H9 (cell line): ENCODE measurements around the gene CCSER1. TPM values are rescaled to one million over a fixed set of nuclear protein-coding genes. Genes with fewer than 3 reads are reported as not detected.

ENCODE experiments used
- DNase-seq: peaks from one replicate; pipeline ENCODE4 v3.0.0-alpha.2; 2017
- H2AFZ ChIP-seq: one replicate; pipeline ENCODE4 v1.6.1; 2013; ENCODE audit warnings: mild to moderate bottlenecking, low read length, control low read depth, moderate library complexity
- H2AK5ac ChIP-seq: 2 replicates; pipeline ENCODE4 v1.6.1; 2013; ENCODE audit warnings: low read length, control low read depth, mixed read lengths; ENCODE audit not compliant: insufficient read length
- H2BK120ac ChIP-seq: one replicate; pipeline ENCODE4 v1.6.1; 2013; ENCODE audit warnings: low read depth, mild to moderate bottlenecking, low read length, control low read depth, inconsistent platforms; ENCODE audit not compliant: poor library complexity, severe bottlenecking
- H2BK12ac ChIP-seq: 2 replicates; pipeline ENCODE4 v1.6.1; 2013; ENCODE audit warnings: low read length, control low read depth, mixed read lengths, low read depth; ENCODE audit not compliant: insufficient read length
- H2BK15ac ChIP-seq: 2 replicates; pipeline ENCODE4 v1.6.1; 2013; ENCODE audit warnings: low read depth, low read length, control low read depth
- H2BK20ac ChIP-seq: one replicate; pipeline ENCODE4 v1.6.1; 2013; ENCODE audit warnings: low read depth, mild to moderate bottlenecking, low read length, control low read depth, inconsistent platforms; ENCODE audit not compliant: poor library complexity, severe bottlenecking
- H2BK5ac ChIP-seq: 2 replicates; pipeline ENCODE4 v1.6.1; 2013; ENCODE audit warnings: low read length, control low read depth, mixed read lengths; ENCODE audit not compliant: insufficient read length
- H3K14ac ChIP-seq: 2 replicates; pipeline ENCODE4 v1.6.1; 2013; ENCODE audit warnings: low read length, control low read depth; ENCODE audit not compliant: insufficient read depth
- H3K18ac ChIP-seq: 2 replicates; pipeline ENCODE4 v1.6.1; 2013; ENCODE audit warnings: low read depth, mild to moderate bottlenecking, mixed read lengths, low read length, control low read depth; ENCODE audit not compliant: insufficient read length
- H3K23ac ChIP-seq: 2 replicates; pipeline ENCODE4 v1.6.1; 2013; ENCODE audit warnings: low read length, control low read depth, mixed read lengths, low read depth; ENCODE audit not compliant: insufficient read length
- H3K23me2 ChIP-seq: 2 replicates; pipeline ENCODE4 v1.6.1; 2013; ENCODE audit warnings: low read depth, mild to moderate bottlenecking, mixed read lengths, low read length, control low read depth; ENCODE audit not compliant: insufficient read length, poor library complexity, severe bottlenecking
- H3K27ac ChIP-seq: 2 replicates; pipeline ENCODE4 v1.5.1; 2013; ENCODE audit warnings: low read length, control low read depth, mixed read lengths, low read depth; ENCODE audit not compliant: insufficient read length
- H3K27me3 ChIP-seq: 2 replicates; pipeline ENCODE4 v1.6.1; 2013; ENCODE audit warnings: low read length, control low read depth, inconsistent platforms; ENCODE audit not compliant: insufficient read depth
- H3K4ac ChIP-seq: 2 replicates; pipeline ENCODE4 v1.6.1; 2013; ENCODE audit warnings: low read depth, mild to moderate bottlenecking, control low read depth, inconsistent platforms, low read length, moderate library complexity
- H3K4me1 ChIP-seq: 2 replicates; pipeline ENCODE4 v1.6.1; 2013; ENCODE audit warnings: low read length, control low read depth, inconsistent platforms; ENCODE audit not compliant: insufficient read depth
- H3K4me2 ChIP-seq: 2 replicates; pipeline ENCODE4 v1.6.1; 2013; ENCODE audit warnings: low read length, control low read depth, mixed read lengths; ENCODE audit not compliant: insufficient read length, insufficient read depth
- H3K56ac ChIP-seq: 2 replicates; pipeline ENCODE4 v1.6.1; 2013; ENCODE audit warnings: low read depth, mild to moderate bottlenecking, mixed read lengths, low read length, control low read depth; ENCODE audit not compliant: insufficient read length
- H3K79me1 ChIP-seq: 2 replicates; pipeline ENCODE4 v1.6.1; 2013; ENCODE audit warnings: low read depth, mild to moderate bottlenecking, moderate library complexity, low read length, control low read depth, inconsistent platforms; ENCODE audit not compliant: insufficient read depth, poor library complexity, severe bottlenecking
- H3K79me2 ChIP-seq: 2 replicates; pipeline ENCODE4 v1.6.1; 2013; ENCODE audit warnings: low read length, control low read depth, inconsistent platforms; ENCODE audit not compliant: insufficient read depth
- H3K9ac ChIP-seq: 2 replicates; pipeline ENCODE4 v1.6.1; 2013; ENCODE audit warnings: low read length, control low read depth, mixed read lengths; ENCODE audit not compliant: insufficient read length; ENCODE audit errors: extremely low read depth
- H3K9me3 ChIP-seq: one replicate; pipeline ENCODE4 v1.6.1; 2013; ENCODE audit warnings: low read depth, low read length, inconsistent platforms; ENCODE audit not compliant: control insufficient read depth
- H3T11ph ChIP-seq: one replicate; pipeline ENCODE4 v1.6.1; 2013; ENCODE audit warnings: mild to moderate bottlenecking, low read length, control low read depth, inconsistent platforms
- H4K20me1 ChIP-seq: one replicate; pipeline ENCODE4 v1.6.1; 2013; ENCODE audit not compliant: control insufficient read depth, insufficient read length, insufficient read depth
- H4K5ac ChIP-seq: 2 replicates; pipeline ENCODE4 v1.6.1; 2013; ENCODE audit warnings: low read depth, mild to moderate bottlenecking, mixed read lengths, low read length, control low read depth; ENCODE audit not compliant: insufficient read length
- H4K8ac ChIP-seq: replicated peaks from 2 replicates; pipeline ENCODE4 v1.6.1; 2013; ENCODE audit warnings: low read length, control low read depth, mixed read lengths, low read depth; ENCODE audit not compliant: insufficient read length
- H4K91ac ChIP-seq: 2 replicates; pipeline ENCODE4 v1.6.1; 2013; ENCODE audit warnings: low read depth, mild to moderate bottlenecking, moderate library complexity, mixed read lengths, low read length, control low read depth; ENCODE audit not compliant: insufficient read length
- H3K27ac Mint-ChIP-seq, 3 experiments: 2 replicates in 2 of 3; 3 replicates in 1 of 3; pipeline ENCODE4 v1.8.0; 2020 to 2021; ENCODE audit warnings: mixed read lengths in 3 of 3, mild to moderate bottlenecking in 1 of 3, moderate library complexity in 1 of 3
- H3K27me3 Mint-ChIP-seq: 2 replicates; pipeline ENCODE4 v1.8.0; 2021; ENCODE audit warnings: low read depth, mild to moderate bottlenecking, moderate library complexity, mixed read lengths
- H3K36me3 Mint-ChIP-seq, 3 experiments: 2 replicates in 2 of 3; 3 replicates in 1 of 3; pipeline ENCODE4 v1.8.0; 2020 to 2021; ENCODE audit warnings: low read depth in 3 of 3, mixed read lengths in 3 of 3; ENCODE audit not compliant: insufficient read depth in 1 of 3
- H3K4me1 Mint-ChIP-seq, 2 experiments: 2 replicates each; pipeline ENCODE4 v1.8.0; 2020; ENCODE audit warnings: mixed read lengths in 2 of 2
- H3K4me3 Mint-ChIP-seq, 2 experiments: 2 replicates in 1 of 2; 3 replicates in 1 of 2; pipeline ENCODE4 v1.8.0; 2020 to 2021; ENCODE audit warnings: mild to moderate bottlenecking in 2 of 2, mixed read lengths in 2 of 2, moderate library complexity in 1 of 2
- H3K9me3 Mint-ChIP-seq, 2 experiments: 2 replicates in 1 of 2; 3 replicates in 1 of 2; pipeline ENCODE4 v1.8.0; 2020; ENCODE audit warnings: mild to moderate bottlenecking in 2 of 2, mixed read lengths in 2 of 2, moderate library complexity in 1 of 2
- WGBS: extraction: QIAGEN DNeasy Blood & Tissue Kit; methylation state at CpG from one replicate; pipeline ENCODE4 v1.1.7; 2013; ENCODE audit warnings: missing lambda C conversion rate, low lambda C conversion rate, mixed read lengths; ENCODE audit not compliant: insufficient read length; ENCODE audit errors: extremely low coverage; 5-methylcytosine and 5-hydroxymethylcytosine counted together
- total RNA-seq: library from RNA; stranded (reverse); gene quantifications from 2 replicates; pipeline ENCODE4 v1.2.1, GENCODE V29; 2021
- TF ChIP-seq, protein P1 (sequence below): fragments of 200-600 bp; sonication (generic); conservative IDR thresholded peaks from 3 replicates; pipeline ENCODE4 v1.8.0; 2021; ENCODE audit warnings: antibody characterized with exemption, mild to moderate bottlenecking

CCSER1 gene
- total RNA-seq, 1 experiment from 2014 or later = 0.37 TPM

DNA sequence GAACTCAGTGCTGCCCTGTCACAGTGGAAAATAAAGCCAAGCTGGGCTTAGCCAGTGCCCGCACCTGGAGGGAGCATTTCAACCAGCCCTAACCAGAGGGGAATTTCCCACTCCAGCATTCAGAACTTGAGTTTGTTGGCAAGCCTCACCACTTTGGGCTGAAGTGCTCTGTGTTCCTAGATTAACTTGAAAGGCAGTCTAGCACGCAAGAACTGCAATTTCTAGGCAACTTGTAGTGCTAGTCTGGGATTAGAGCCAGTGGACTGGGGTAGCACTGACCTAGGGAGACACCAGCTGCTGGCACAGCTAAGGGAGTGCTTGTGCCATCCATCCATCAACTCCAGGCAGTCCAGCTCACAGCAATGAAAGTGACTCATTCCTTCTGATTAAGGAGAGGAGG lies 1115.9 kb downstream of the CCSER1 start:
- Histone ChIP-seq H2AK5ac (no peak overlapping the region), H3K14ac (no peak overlapping the region), H3K9me3 (no peaks in the 10 kb centered on the region), H2BK12ac (no peak overlapping the region), H2BK15ac (no peak overlapping the region), H3K4me1 (no peaks in the 10 kb centered on the region), H2BK5ac (no peak overlapping the region), H3K4me2 (no peak overlapping the region), H4K8ac (no peak overlapping the region), H3T11ph (no peak overlapping the region), H4K91ac (no peak overlapping the region), H4K20me1 (no peaks in the 10 kb centered on the region), H3K23me2 (no peaks in the 10 kb centered on the region), H2BK120ac (no peak overlapping the region), H3K4ac (no peak overlapping the region), H3K79me1 (no peaks in the 10 kb centered on the region), H2BK20ac (no peak overlapping the region), H3K18ac (no peak overlapping the region), H3K56ac (no peak overlapping the region), H3K79me2 (no peaks in the 10 kb centered on the region), H4K5ac (no peak overlapping the region), H3K27ac (no peak overlapping the region), H3K27me3 (no peaks in the 10 kb centered on the region), H3K23ac (no peak overlapping the region), H3K9ac (no peak overlapping the region), H2AFZ (no peak overlapping the region)
- no CpG with 5 or more reads among the region's 2 CpGs for WGBS
- Mint-ChIP-seq H3K27me3 (no peaks in the 10 kb centered on the region), H3K9me3 (no peaks in the 10 kb centered on the region), H3K4me3 (no peak overlapping the region), H3K4me1 (no peaks in the 10 kb centered on the region), H3K27ac (no peak overlapping the region), H3K36me3 (no peaks in the 10 kb centered on the region)
- TF ChIP-seq, protein P1, sequence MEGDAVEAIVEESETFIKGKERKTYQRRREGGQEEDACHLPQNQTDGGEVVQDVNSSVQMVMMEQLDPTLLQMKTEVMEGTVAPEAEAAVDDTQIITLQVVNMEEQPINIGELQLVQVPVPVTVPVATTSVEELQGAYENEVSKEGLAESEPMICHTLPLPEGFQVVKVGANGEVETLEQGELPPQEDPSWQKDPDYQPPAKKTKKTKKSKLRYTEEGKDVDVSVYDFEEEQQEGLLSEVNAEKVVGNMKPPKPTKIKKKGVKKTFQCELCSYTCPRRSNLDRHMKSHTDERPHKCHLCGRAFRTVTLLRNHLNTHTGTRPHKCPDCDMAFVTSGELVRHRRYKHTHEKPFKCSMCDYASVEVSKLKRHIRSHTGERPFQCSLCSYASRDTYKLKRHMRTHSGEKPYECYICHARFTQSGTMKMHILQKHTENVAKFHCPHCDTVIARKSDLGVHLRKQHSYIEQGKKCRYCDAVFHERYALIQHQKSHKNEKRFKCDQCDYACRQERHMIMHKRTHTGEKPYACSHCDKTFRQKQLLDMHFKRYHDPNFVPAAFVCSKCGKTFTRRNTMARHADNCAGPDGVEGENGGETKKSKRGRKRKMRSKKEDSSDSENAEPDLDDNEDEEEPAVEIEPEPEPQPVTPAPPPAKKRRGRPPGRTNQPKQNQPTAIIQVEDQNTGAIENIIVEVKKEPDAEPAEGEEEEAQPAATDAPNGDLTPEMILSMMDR = no peak
- DNase-seq = no peak
